OCI-LY1 (cell line): Measurements from ENCODE around the gene AKAP13.

ENCODE experiments used
- H2AFZ ChIP-seq: fragments of 200-600 bp; sonication (generic), shearing (Covaris generic); 2 replicates; pipeline ENCODE4 v1.6.0; 2014; ENCODE audit warnings: antibody characterized with exemption, mild to moderate bottlenecking, low read length
- H3F3A ChIP-seq: fragments of 200-600 bp; sonication (generic), shearing (Covaris generic); 2 replicates; pipeline ENCODE4 v1.6.0; 2014; ENCODE audit warnings: mild to moderate bottlenecking, antibody characterized with exemption, low read length, moderate library complexity; ENCODE audit not compliant: insufficient read depth
- H3K27ac ChIP-seq: fragments of 200-600 bp; sonication (generic); 2 replicates; pipeline ENCODE4 v1.5.1; 2014; ENCODE audit warnings: low read length, mixed run types, mild to moderate bottlenecking, low read depth; ENCODE audit not compliant: poor library complexity, severe bottlenecking
- H3K27me3 ChIP-seq: fragments of 200-600 bp; sonication (generic); 2 replicates; pipeline ENCODE4 v1.6.0; 2014; ENCODE audit warnings: antibody characterized with exemption, mild to moderate bottlenecking, low read length, moderate library complexity; ENCODE audit not compliant: insufficient read depth
- H3K36me3 ChIP-seq: fragments of 200-600 bp; sonication (generic); 2 replicates; pipeline ENCODE4 v1.6.1; 2014; ENCODE audit warnings: mild to moderate bottlenecking, antibody characterized with exemption, low read length, moderate library complexity, mixed read lengths; ENCODE audit not compliant: insufficient read depth
- H3K4me1 ChIP-seq: fragments of 200-600 bp; sonication (generic); 2 replicates; pipeline ENCODE4 v1.5.1; 2014; ENCODE audit warnings: mild to moderate bottlenecking, low read length, moderate library complexity; ENCODE audit not compliant: insufficient read depth, severe bottlenecking
- H3K4me2 ChIP-seq: fragments of 200-600 bp; sonication (generic), shearing (Covaris generic); 2 replicates; pipeline ENCODE4 v1.6.1; 2014; ENCODE audit warnings: low read length
- H3K4me3 ChIP-seq: fragments of 200-600 bp; sonication (generic); 2 replicates; pipeline ENCODE4 v1.5.1; 2014; ENCODE audit warnings: low read length, low read depth, mild to moderate bottlenecking, mixed read lengths; ENCODE audit not compliant: poor library complexity, severe bottlenecking
- H3K79me2 ChIP-seq: fragments of 200-600 bp; shearing (Covaris generic); 2 replicates; pipeline ENCODE4 v1.6.1; 2016; ENCODE audit warnings: mixed run types, low read length, mixed read lengths; ENCODE audit not compliant: insufficient read depth
- H3K9ac ChIP-seq: fragments of 200-600 bp; sonication (generic), shearing (Covaris generic); 2 replicates; pipeline ENCODE4 v1.6.1; 2014; ENCODE audit warnings: mild to moderate bottlenecking, low read length, mixed read lengths
- H3K9me2 ChIP-seq: fragments of 200-600 bp; sonication (generic), shearing (Covaris generic); 2 replicates; pipeline ENCODE4 v1.6.1; 2014; ENCODE audit warnings: low read depth, mild to moderate bottlenecking, low read length, mixed read lengths
- H3K9me3 ChIP-seq: fragments of 200-600 bp; shearing (Covaris generic); 2 replicates; pipeline ENCODE4 v1.6.1; 2014; ENCODE audit warnings: low read length, mixed read lengths
- H4K20me1 ChIP-seq: fragments of 200-600 bp; sonication (generic), shearing (Covaris generic); 2 replicates; pipeline ENCODE4 v1.6.0; 2016; ENCODE audit warnings: mild to moderate bottlenecking, low read length; ENCODE audit not compliant: insufficient read depth
- EZH2 ChIP-seq: fragments of 200-600 bp; sonication (generic), shearing (Covaris generic); IDR thresholded peaks from 2 replicates; pipeline ENCODE4 v1.8.0; 2017; ENCODE audit warnings: borderline replicate concordance, mixed run types, mild to moderate bottlenecking, antibody characterized with exemption, low read length, moderate library complexity, mixed read lengths
- TF ChIP-seq, protein P1 (sequence below): fragments of 200-600 bp; sonication (generic), shearing (Covaris generic); IDR thresholded peaks from 2 replicates; pipeline ENCODE4 v1.5.1; 2017; ENCODE audit warnings: mild to moderate bottlenecking, antibody characterized with exemption, low read length, moderate library complexity, mixed read lengths

Gene AKAP13

DNA sequence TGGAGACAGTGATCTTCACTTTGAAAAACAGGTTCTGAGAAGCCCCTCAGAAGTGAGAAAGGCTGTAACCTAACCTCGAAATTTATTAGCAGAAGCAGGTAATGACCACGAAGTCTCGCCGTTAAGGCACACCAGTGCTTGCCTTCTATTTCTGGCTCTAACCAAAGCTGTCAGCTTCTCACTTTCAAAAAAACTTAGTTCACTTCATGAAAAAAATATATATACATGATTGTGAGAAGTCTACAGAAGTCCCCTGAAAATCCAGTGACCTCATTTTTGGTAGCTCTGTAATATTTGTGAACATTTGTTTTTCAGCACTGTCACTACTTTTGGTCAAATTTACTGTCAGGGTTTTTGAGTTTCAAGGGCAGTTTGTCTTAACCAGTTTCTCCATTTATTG is 19.1 kb upstream of the AKAP13 start:
- TF ChIP-seq, protein P1, sequence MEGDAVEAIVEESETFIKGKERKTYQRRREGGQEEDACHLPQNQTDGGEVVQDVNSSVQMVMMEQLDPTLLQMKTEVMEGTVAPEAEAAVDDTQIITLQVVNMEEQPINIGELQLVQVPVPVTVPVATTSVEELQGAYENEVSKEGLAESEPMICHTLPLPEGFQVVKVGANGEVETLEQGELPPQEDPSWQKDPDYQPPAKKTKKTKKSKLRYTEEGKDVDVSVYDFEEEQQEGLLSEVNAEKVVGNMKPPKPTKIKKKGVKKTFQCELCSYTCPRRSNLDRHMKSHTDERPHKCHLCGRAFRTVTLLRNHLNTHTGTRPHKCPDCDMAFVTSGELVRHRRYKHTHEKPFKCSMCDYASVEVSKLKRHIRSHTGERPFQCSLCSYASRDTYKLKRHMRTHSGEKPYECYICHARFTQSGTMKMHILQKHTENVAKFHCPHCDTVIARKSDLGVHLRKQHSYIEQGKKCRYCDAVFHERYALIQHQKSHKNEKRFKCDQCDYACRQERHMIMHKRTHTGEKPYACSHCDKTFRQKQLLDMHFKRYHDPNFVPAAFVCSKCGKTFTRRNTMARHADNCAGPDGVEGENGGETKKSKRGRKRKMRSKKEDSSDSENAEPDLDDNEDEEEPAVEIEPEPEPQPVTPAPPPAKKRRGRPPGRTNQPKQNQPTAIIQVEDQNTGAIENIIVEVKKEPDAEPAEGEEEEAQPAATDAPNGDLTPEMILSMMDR: no peak
- no peak for TF ChIP-seq EZH2
- H2AFZ ChIP-seq: no peak overlapping the region
- no peaks in the 10 kb centered on the region for H3K9me3 ChIP-seq
- no peaks in the 10 kb centered on the region for H3K79me2 ChIP-seq
- no peak overlapping the region for H3K4me3 ChIP-seq
- no peaks in the 10 kb centered on the region for H3K36me3 ChIP-seq
- peaks cover 9% of the 10 kb centered on the region for H3K4me1 ChIP-seq
- no peak overlapping the region for H3K27ac ChIP-seq
- H3K9me2 ChIP-seq: no peaks in the 10 kb centered on the region
- H3K27me3 ChIP-seq: no peaks in the 10 kb centered on the region
- no peak overlapping the region for H3K4me2 ChIP-seq
- no peak overlapping the region for H3K9ac ChIP-seq
- no peaks in the 10 kb centered on the region for H4K20me1 ChIP-seq
- no peaks in the 10 kb centered on the region for H3F3A ChIP-seq

DNA sequence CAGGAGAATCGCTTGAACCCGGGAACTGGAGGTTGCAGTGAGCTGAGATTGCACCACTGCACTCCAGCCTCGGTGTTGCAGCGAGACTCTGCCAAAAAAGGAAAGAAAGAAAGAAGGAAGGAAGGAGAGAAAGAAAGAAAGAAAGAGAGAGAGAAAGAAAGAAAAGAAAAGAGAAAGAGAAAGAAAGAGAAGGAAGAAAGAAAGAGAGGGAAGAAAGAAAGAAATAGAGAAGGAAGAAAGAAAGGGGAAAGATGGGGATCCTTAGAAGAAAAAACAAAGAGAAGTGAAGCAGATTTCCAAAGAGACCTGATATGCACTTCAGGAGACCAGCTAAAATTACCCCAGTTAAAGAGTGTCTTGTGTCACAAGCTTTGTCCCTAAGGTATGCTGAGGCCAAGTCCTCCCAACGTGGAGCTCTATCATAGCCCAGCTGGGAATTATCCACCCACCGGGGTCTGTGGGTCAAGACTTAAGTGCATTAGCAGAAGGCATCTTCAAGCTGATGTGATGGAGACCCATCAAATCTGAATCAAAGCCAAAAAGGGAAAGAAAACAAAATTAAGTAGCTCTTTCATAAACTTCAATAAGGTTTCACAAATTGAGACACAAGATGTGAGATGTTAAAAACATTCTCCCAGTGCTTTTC is 17.8 kb upstream of the AKAP13 start:
- Histone ChIP-seq H3K4me3 (no peak overlapping the region), H3K9me3 (no peaks in the 10 kb centered on the region), H3K9me2 (no peaks in the 10 kb centered on the region), H3K9ac (no peak overlapping the region), H3K27me3 (no peaks in the 10 kb centered on the region), H3F3A (no peaks in the 10 kb centered on the region), H2AFZ (no peak overlapping the region), H3K36me3 (no peaks in the 10 kb centered on the region), H3K4me2 (no peak overlapping the region), H3K4me1 (peaks cover 9% of the 10 kb centered on the region), H3K27ac (no peak overlapping the region), H4K20me1 (no peaks in the 10 kb centered on the region), H3K79me2 (no peaks in the 10 kb centered on the region)
- no peak for TF ChIP-seq EZH2
- TF ChIP-seq, protein P1: no peak

DNA sequence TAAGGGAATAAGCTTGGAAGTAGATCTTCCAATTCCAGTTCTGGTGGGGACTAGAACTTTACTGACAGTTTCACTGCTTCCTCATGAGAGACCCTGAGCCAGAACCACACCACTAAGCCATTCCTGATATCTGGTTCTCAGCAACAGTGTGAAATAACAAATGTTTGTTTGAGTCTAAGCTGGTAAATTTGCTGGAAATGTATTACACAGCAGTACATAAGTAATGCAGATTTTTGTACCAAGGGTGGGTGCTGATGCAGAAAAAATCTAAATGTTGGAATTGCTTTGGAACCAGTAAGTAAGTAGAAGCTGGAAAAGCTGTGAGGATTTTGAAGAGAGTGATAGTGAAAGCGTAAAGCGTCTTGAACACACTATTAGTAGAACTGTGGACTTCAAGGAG is 14.4 kb upstream of the AKAP13 start:
- Histone ChIP-seq H3K27ac (no peak overlapping the region), H3K9me2 (no peaks in the 10 kb centered on the region), H3K36me3 (no peaks in the 10 kb centered on the region), H3K27me3 (no peaks in the 10 kb centered on the region), H3K79me2 (no peaks in the 10 kb centered on the region), H3K4me2 (no peak overlapping the region), H4K20me1 (no peaks in the 10 kb centered on the region), H3K9me3 (no peaks in the 10 kb centered on the region), H3F3A (no peaks in the 10 kb centered on the region), H2AFZ (no peak overlapping the region), H3K4me3 (no peak overlapping the region), H3K9ac (no peak overlapping the region), H3K4me1 (peaks cover 7% of the 10 kb centered on the region)
- TF ChIP-seq EZH2: no peak
- TF ChIP-seq, protein P1: no peak
